ENCODE measurements around the gene TCP11. TPM values are rescaled to one million over a fixed set of nuclear protein-coding genes. Genes with fewer than 3 reads are reported as not detected.

TCP11 gene
- total RNA-seq, 2 donors from 2014 or later: not detected

DNA sequence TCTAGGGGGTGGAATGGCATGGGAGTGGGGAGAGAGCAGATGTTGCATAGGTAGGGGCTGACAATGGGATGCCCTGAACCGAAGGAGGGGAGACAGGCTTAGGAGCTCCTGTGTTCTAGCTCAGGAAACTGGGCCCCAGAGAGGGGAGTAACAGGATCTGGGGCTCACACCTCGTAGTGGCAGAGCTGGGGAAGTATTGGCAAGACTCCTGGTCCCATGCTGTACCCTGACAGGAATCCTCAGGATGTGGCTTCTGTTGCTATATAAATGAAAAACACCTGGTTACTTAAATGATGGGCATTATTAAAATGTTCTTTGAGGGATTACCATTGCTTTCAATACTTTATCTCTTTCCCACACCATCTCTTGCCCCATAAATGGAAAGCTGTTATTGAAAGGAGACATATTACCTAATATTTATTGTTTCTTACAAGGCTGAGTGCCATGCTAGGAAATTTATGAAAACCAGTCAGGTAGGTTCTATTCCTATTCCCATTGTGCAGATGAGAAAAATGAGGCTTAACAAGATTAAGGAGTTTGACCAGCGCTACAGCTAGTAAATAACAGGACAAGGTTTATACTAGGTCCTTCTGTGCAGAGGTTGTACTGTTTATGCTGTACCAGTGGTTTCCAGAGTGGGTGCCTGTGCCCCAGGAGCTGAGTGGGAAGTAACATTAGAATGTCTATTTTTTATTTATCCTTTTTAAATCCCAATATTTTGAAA lies 35.3 kb upstream of the TCP11 start:
- TF ChIP-seq, protein P1, sequence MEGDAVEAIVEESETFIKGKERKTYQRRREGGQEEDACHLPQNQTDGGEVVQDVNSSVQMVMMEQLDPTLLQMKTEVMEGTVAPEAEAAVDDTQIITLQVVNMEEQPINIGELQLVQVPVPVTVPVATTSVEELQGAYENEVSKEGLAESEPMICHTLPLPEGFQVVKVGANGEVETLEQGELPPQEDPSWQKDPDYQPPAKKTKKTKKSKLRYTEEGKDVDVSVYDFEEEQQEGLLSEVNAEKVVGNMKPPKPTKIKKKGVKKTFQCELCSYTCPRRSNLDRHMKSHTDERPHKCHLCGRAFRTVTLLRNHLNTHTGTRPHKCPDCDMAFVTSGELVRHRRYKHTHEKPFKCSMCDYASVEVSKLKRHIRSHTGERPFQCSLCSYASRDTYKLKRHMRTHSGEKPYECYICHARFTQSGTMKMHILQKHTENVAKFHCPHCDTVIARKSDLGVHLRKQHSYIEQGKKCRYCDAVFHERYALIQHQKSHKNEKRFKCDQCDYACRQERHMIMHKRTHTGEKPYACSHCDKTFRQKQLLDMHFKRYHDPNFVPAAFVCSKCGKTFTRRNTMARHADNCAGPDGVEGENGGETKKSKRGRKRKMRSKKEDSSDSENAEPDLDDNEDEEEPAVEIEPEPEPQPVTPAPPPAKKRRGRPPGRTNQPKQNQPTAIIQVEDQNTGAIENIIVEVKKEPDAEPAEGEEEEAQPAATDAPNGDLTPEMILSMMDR (IDR thresholded peaks at IDR 0.05): no peak
- Histone ChIP-seq H3K27me3 (no peaks in the 10 kb centered on the region), H3K9me3 (no peaks in the 10 kb centered on the region), H3K27ac (no peak overlapping the region), H3K4me3 (no peak overlapping the region), H3K4me1 (peaks cover 0 to 8% of the 10 kb centered on the region in 2 donors), H3K36me3 (no peaks in the 10 kb centered on the region)
- DNase-seq (ENCODE audit: low spot score): no peak

DNA sequence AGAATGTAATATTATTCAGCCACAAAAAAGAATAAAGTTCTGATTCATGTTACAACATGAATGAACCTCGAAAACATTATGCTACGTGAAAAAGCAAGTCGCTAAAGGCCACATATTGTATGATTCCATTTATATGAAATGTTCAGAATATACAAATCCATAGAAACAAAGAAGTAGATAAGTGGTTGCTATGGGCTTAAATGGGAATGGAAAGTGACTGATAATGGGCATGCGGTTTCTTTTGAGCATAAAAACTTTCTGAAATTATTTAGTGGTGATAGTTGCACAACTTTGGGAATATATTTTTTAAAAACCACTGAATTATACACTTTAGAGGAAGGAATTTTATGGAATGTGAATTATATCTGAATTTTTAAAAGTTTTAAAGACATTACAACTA lies 33.4 kb upstream of the TCP11 start:
- Histone ChIP-seq H3K9me3 (no peaks in the 10 kb centered on the region), H3K4me3 (no peak overlapping the region), H3K4me1 (no peaks in the 10 kb centered on the region), H3K36me3 (no peaks in the 10 kb centered on the region), H3K27me3 (no peaks in the 10 kb centered on the region), H3K27ac (no peak overlapping the region)
- DNase-seq (ENCODE audit: low spot score): no peak
- TF ChIP-seq, protein P1 (IDR thresholded peaks at IDR 0.05): no peak

DNA sequence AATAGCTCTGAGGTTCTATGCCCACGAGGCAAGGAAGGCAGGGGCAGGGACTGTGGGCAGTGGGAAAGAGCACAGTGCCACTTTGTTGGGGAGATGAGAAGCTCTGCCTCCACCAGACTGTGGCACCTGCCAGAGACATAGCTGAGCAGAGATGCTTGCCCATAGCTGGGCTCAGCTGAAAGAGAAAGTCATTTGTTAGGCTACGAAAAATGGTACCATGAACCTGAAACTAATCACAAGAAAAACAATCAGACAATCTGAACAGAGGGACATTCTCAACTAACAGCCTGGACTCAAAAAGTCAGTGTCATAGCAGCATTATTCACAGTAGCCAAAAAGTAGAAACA lies 32.9 kb upstream of the TCP11 start:
- Histone ChIP-seq H3K4me1 (no peaks in the 10 kb centered on the region), H3K9me3 (no peaks in the 10 kb centered on the region), H3K27ac (no peak overlapping the region), H3K4me3 (no peak overlapping the region), H3K27me3 (no peaks in the 10 kb centered on the region), H3K36me3 (no peaks in the 10 kb centered on the region)
- TF ChIP-seq, protein P1 (IDR thresholded peaks at IDR 0.05): no peak
- DNase-seq (ENCODE audit: low spot score): no peak

DNA sequence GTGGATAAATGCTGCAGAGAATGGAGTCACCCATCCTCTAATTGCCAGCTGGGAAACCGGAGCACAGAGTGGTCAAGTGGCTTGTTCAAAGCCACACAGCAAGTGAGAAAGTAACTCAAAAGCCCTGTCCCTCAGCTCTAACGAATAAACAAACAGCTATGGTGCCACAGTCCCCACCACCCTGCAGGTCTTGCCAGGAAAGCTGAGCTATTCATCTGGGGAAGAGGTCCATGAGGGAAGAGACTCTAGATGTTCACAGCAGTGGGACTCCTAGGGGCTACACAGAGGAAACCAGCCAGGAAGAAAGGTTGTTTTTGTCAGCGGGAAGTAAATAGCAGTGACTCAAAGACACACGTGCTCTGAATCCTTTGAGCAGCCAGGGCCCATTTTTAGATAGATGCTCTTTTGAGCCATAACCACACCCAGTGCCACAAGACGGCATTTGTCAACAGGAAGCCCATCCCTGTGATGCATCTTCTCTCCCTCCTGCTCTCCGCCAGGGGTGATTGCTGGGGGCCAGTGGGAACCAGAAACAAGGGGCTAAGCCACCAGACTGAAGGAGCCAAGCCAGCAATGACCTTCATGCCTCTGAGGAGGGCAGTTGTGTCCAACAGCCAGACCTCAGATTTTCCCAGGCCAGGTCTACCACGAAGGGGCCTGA lies 32.4 kb upstream of the TCP11 start:
- no peak for DNase-seq (ENCODE audit: low spot score)
- Histone ChIP-seq H3K9me3 (no peaks in the 10 kb centered on the region), H3K27ac (no peak overlapping the region), H3K36me3 (no peaks in the 10 kb centered on the region), H3K4me3 (no peak overlapping the region), H3K4me1 (no peaks in the 10 kb centered on the region), H3K27me3 (no peaks in the 10 kb centered on the region)
- TF ChIP-seq, protein P1 (IDR thresholded peaks at IDR 0.05): no peak

DNA sequence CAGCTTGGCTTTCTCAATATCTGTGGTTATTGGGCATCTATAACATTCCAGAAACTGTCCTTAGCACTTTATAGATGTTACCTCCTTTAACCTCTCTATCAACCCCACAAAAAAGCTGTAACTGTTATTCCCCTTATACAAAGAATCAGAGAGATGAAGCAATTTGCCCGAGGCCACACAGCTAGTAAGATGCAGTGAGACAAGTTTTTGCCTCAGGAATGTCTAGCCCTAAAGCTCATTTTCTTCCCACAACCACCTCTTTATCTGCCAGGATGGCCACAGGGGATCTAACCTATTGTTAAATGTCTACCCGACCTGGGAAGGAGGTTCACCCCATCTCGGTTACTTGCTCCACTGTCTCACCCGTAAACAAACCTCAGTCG lies 31.9 kb upstream of the TCP11 start:
- DNase-seq (ENCODE audit: low spot score): no peak
- Histone ChIP-seq H3K4me1 (no peaks in the 10 kb centered on the region), H3K36me3 (no peaks in the 10 kb centered on the region), H3K27me3 (no peaks in the 10 kb centered on the region), H3K4me3 (no peak overlapping the region), H3K27ac (no peak overlapping the region), H3K9me3 (no peaks in the 10 kb centered on the region)
- TF ChIP-seq, protein P1 (IDR thresholded peaks at IDR 0.05): no peak

All from right atrium auricular region (tissue), 2 donors.